GM23338 (cell line): ENCODE measurements around the gene MAP2K1. TPM values are rescaled to one million over a fixed set of nuclear protein-coding genes. Genes with fewer than 3 reads are reported as not detected.

Experiments used
- ATAC-seq: fragments of 200-7000 bp; cut with Tn5 transposase; 3 replicates; pipeline ENCODE4 v1.9.1; 2020
- DNase-seq: peaks from one replicate; pipeline ENCODE4 v3.0.0-alpha.2; 2015; ENCODE audit warnings: low spot score
- H2AFZ ChIP-seq: fragments of 200-600 bp; sonication (generic); 2 replicates; pipeline ENCODE4 v1.8.0; 2016; ENCODE audit warnings: antibody characterized with exemption, mild to moderate bottlenecking, moderate library complexity
- H3F3A ChIP-seq: fragments of 200-600 bp; sonication (generic); replicated peaks from 2 replicates; pipeline ENCODE4 v1.8.0; 2017; ENCODE audit warnings: antibody characterized with exemption, mixed run types, low read depth
- H3K27ac ChIP-seq: fragments of 200-600 bp; sonication (generic); 2 replicates; pipeline ENCODE4 v1.6.1; 2016; ENCODE audit warnings: low read depth
- H3K27me3 ChIP-seq: fragments of 200-600 bp; sonication (generic); 2 replicates; pipeline ENCODE4 v1.8.0; 2016; ENCODE audit warnings: mild to moderate bottlenecking, mixed run types, moderate library complexity; ENCODE audit not compliant: insufficient read depth
- H3K36me3 ChIP-seq: fragments of 200-600 bp; sonication (generic); 2 replicates; pipeline ENCODE4 v1.8.0; 2016; ENCODE audit warnings: mild to moderate bottlenecking; ENCODE audit not compliant: insufficient read depth
- H3K4me1 ChIP-seq: fragments of 200-600 bp; sonication (generic); 2 replicates; pipeline ENCODE4 v1.8.0; 2016; ENCODE audit warnings: mild to moderate bottlenecking, moderate library complexity; ENCODE audit not compliant: insufficient read depth
- H3K4me2 ChIP-seq: fragments of 200-600 bp; sonication (generic); 2 replicates; pipeline ENCODE4 v1.7.1; 2017; ENCODE audit warnings: mixed run types
- H3K4me3 ChIP-seq: fragments of 200-600 bp; sonication (generic); 2 replicates; pipeline ENCODE4 v1.6.1; 2016; ENCODE audit warnings: mixed run types
- H3K79me2 ChIP-seq: fragments of 200-600 bp; sonication (generic); replicated peaks from 2 replicates; pipeline ENCODE4 v1.8.0; 2017; ENCODE audit warnings: mild to moderate bottlenecking; ENCODE audit not compliant: insufficient read depth
- H3K9me2 ChIP-seq: fragments of 200-600 bp; sonication (generic); 2 replicates; pipeline ENCODE4 v1.8.0; 2017; ENCODE audit not compliant: insufficient read depth
- H4K20me1 ChIP-seq: fragments of 200-600 bp; sonication (generic); replicated peaks from 2 replicates; pipeline ENCODE4 v1.8.0; 2017; ENCODE audit warnings: mild to moderate bottlenecking; ENCODE audit not compliant: insufficient read depth
- H3K27ac Mint-ChIP-seq: 2 replicates; pipeline ENCODE4 v1.8.0; 2020; ENCODE audit warnings: inconsistent platforms, mild to moderate bottlenecking, moderate library complexity, mixed read lengths
- H3K27me3 Mint-ChIP-seq: 3 replicates; pipeline ENCODE4 v1.8.0; 2022; ENCODE audit warnings: low read depth, mild to moderate bottlenecking, moderate library complexity, mixed read lengths, inconsistent platforms; ENCODE audit not compliant: insufficient read depth, poor library complexity
- H3K36me3 Mint-ChIP-seq: 3 replicates; pipeline ENCODE4 v1.8.0; 2021; ENCODE audit warnings: low read depth, mild to moderate bottlenecking, inconsistent platforms, moderate library complexity, mixed read lengths
- H3K4me1 Mint-ChIP-seq: 3 replicates; pipeline ENCODE4 v1.8.0; 2020; ENCODE audit warnings: mild to moderate bottlenecking, inconsistent platforms, mixed read lengths
- H3K4me3 Mint-ChIP-seq: 3 replicates; pipeline ENCODE4 v1.8.0; 2021; ENCODE audit warnings: moderate library complexity, mild to moderate bottlenecking, inconsistent platforms, mixed read lengths
- H3K9me3 Mint-ChIP-seq: 3 replicates; pipeline ENCODE4 v1.8.0; 2020; ENCODE audit warnings: moderate library complexity, mild to moderate bottlenecking, inconsistent platforms, mixed read lengths
- CREB1 ChIP-seq: fragments of 250-450 bp; sonication (Bioruptor Pico); IDR thresholded peaks from 2 replicates; pipeline ENCODE4 v1.5.0; 2020; ENCODE audit warnings: low read depth, mild to moderate bottlenecking, moderate library complexity
- EZH2 ChIP-seq: fragments of 200-600 bp; sonication (generic); IDR thresholded peaks from one replicate; pipeline ENCODE4 v1.8.0; 2017; ENCODE audit warnings: antibody characterized with exemption, mild to moderate bottlenecking, low read depth; ENCODE audit not compliant: unreplicated experiment
- EZH2phosphoT487 ChIP-seq: fragments of 200-600 bp; sonication (generic); IDR thresholded peaks from one replicate; pipeline ENCODE4 v1.8.1; 2018; ENCODE audit warnings: antibody characterized with exemption; ENCODE audit not compliant: unreplicated experiment
- JUNB ChIP-seq: IDR thresholded peaks from one replicate; pipeline ENCODE4 v1.6.1; 2016; ENCODE audit warnings: antibody characterized with exemption; ENCODE audit not compliant: unreplicated experiment
- NANOG ChIP-seq: IDR thresholded peaks from 2 replicates; pipeline ENCODE4 v1.6.1; 2016; ENCODE audit warnings: antibody characterized with exemption, borderline replicate concordance
- POLR2AphosphoS5 ChIP-seq: IDR thresholded peaks from 2 replicates; pipeline ENCODE4 v1.6.1; 2016; ENCODE audit warnings: antibody characterized with exemption, low read depth
- STAT1 ChIP-seq: IDR thresholded peaks from one replicate; pipeline ENCODE4 v1.6.1; 2016; ENCODE audit warnings: antibody characterized with exemption; ENCODE audit not compliant: unreplicated experiment
- ZNF331 ChIP-seq: fragments of 250-450 bp; sonication (Bioruptor Pico); IDR thresholded peaks from 2 replicates; pipeline ENCODE4 v1.5.0; 2020; ENCODE audit warnings: low read depth, mild to moderate bottlenecking, moderate library complexity
- polyA plus RNA-seq: library from polyadenylated mRNA; unstranded; fragments of >200 nt; fragmentation: Nextera tagmentation; extraction: Ambion mirVana; gene quantifications from 2 replicates; pipeline ENCODE4 v1.2.1, GENCODE V29; 2016
- total RNA-seq: library from RNA; depleted of rRNA; stranded (reverse); fragments of >200 nt; shearing (Covaris generic); gene quantifications from 2 replicates; pipeline ENCODE4 v1.2.3, GENCODE V29; 2014
- TF ChIP-seq, protein P1 (sequence below), 2 experiments: fragments of 200-600 bp in 1 of 2; sonication (generic) in 1 of 2; conservative IDR thresholded peaks; 2 replicates each; pipeline versions ENCODE4 v1.5.1 to v1.6.1; 2016 to 2017; ENCODE audit warnings: antibody characterized with exemption in 2 of 2, low read depth in 2 of 2, mild to moderate bottlenecking in 2 of 2, moderate library complexity in 1 of 2
- TF ChIP-seq, protein P2 (sequence below): IDR thresholded peaks from one replicate; pipeline ENCODE4 v1.6.1; 2018; ENCODE audit warnings: antibody characterized with exemption; ENCODE audit not compliant: unreplicated experiment
- TF ChIP-seq, protein P3 (sequence below): fragments of 250-450 bp; sonication (Bioruptor Pico); IDR thresholded peaks from 2 replicates; pipeline ENCODE4 v1.5.0; 2020; ENCODE audit warnings: mild to moderate bottlenecking, moderate library complexity
- TF ChIP-seq, protein P4 (sequence below): IDR thresholded peaks from 2 replicates; pipeline ENCODE4 v1.6.1; 2016; ENCODE audit warnings: antibody characterized with exemption

Gene MAP2K1
- total and polyA plus RNA-seq, 2 experiments from 2014 or later, result 42.0 to 68.5 TPM

DNA sequence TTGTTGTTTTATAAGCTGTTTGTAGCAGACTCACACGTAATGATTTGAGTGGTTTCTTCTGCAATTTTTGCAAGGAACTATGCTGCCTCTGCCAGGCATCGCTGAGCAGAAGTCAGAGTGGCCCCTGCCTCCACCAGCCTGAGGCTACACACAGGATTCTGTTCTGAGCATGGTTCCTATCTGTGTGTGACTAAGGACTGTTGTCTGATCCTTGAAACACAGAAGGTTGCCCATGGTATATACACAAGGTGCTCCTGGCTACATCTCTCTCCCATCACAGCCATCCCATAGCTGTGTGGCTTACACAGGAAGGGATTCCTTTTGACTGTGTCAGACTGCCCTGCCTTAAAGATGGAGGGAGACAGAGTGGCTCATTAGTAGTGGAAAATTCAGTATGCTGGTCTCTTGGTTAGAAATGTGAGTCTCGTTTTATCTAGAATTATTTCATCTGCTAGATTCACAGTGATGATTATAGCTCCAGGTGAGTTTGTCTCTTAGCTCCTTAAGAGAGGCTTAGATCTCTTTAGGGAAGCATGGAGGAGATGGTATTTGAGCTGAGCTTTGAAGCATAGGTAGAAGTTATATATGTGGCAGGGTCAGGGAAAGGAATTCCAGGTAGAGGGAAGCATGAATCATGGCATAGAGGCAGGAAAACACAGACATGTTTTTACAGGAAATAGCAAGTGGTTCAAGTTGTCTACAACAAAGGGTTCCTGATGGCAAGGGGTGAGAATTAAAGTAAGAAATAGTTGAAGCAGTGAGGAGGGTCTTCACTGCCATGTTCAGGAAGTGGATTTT is 73.3 kb downstream of the MAP2K1 start:
- peaks cover 11% of the 10 kb centered on the region for H4K20me1 ChIP-seq
- peaks cover 18% of the 10 kb centered on the region for H3K36me3 Mint-ChIP-seq
- ATAC-seq, result no peak
- H3K27me3 Mint-ChIP-seq, result no peaks in the 10 kb centered on the region
- no peaks in the 10 kb centered on the region for H3K79me2 ChIP-seq
- H3K4me1 ChIP-seq, result peaks cover 27% of the 10 kb centered on the region
- no peaks in the 10 kb centered on the region for H3F3A ChIP-seq
- no peak overlapping the region for H2AFZ ChIP-seq
- no peak overlapping the region for H3K27ac Mint-ChIP-seq
- H3K9me2 ChIP-seq, result no peaks in the 10 kb centered on the region
- no peak overlapping the region for H3K4me2 ChIP-seq
- peaks cover 51% of the 10 kb centered on the region for H3K4me1 Mint-ChIP-seq
- H3K27ac ChIP-seq, result peak overlapping the region; percentile 39; the same call in 1 of the 2 replicates
- no peaks in the 10 kb centered on the region for H3K27me3 ChIP-seq
- no peaks in the 10 kb centered on the region; the same call in 1 of the 2 replicates for H3K36me3 ChIP-seq
- no peak overlapping the region for H3K4me3 ChIP-seq
- peaks cover 5% of the 10 kb centered on the region for H3K9me3 Mint-ChIP-seq
- TF ChIP-seq, protein P1, sequence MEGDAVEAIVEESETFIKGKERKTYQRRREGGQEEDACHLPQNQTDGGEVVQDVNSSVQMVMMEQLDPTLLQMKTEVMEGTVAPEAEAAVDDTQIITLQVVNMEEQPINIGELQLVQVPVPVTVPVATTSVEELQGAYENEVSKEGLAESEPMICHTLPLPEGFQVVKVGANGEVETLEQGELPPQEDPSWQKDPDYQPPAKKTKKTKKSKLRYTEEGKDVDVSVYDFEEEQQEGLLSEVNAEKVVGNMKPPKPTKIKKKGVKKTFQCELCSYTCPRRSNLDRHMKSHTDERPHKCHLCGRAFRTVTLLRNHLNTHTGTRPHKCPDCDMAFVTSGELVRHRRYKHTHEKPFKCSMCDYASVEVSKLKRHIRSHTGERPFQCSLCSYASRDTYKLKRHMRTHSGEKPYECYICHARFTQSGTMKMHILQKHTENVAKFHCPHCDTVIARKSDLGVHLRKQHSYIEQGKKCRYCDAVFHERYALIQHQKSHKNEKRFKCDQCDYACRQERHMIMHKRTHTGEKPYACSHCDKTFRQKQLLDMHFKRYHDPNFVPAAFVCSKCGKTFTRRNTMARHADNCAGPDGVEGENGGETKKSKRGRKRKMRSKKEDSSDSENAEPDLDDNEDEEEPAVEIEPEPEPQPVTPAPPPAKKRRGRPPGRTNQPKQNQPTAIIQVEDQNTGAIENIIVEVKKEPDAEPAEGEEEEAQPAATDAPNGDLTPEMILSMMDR (conservative IDR thresholded peaks at IDR 0.05; ENCODE audit: low read depth in 2 of 2), result no peak
- TF ChIP-seq, protein P2, sequence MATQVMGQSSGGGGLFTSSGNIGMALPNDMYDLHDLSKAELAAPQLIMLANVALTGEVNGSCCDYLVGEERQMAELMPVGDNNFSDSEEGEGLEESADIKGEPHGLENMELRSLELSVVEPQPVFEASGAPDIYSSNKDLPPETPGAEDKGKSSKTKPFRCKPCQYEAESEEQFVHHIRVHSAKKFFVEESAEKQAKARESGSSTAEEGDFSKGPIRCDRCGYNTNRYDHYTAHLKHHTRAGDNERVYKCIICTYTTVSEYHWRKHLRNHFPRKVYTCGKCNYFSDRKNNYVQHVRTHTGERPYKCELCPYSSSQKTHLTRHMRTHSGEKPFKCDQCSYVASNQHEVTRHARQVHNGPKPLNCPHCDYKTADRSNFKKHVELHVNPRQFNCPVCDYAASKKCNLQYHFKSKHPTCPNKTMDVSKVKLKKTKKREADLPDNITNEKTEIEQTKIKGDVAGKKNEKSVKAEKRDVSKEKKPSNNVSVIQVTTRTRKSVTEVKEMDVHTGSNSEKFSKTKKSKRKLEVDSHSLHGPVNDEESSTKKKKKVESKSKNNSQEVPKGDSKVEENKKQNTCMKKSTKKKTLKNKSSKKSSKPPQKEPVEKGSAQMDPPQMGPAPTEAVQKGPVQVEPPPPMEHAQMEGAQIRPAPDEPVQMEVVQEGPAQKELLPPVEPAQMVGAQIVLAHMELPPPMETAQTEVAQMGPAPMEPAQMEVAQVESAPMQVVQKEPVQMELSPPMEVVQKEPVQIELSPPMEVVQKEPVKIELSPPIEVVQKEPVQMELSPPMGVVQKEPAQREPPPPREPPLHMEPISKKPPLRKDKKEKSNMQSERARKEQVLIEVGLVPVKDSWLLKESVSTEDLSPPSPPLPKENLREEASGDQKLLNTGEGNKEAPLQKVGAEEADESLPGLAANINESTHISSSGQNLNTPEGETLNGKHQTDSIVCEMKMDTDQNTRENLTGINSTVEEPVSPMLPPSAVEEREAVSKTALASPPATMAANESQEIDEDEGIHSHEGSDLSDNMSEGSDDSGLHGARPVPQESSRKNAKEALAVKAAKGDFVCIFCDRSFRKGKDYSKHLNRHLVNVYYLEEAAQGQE, result no peak
- no peak for TF ChIP-seq EZH2phosphoT487
- no peak for TF ChIP-seq STAT1
- TF ChIP-seq JUNB, result no peak
- TF ChIP-seq CREB1, result no peak
- no peak for TF ChIP-seq POLR2AphosphoS5
- TF ChIP-seq ZNF331 (CRISPR knock-in tag), result no peak
- TF ChIP-seq EZH2, result no peak
- TF ChIP-seq, protein P3, sequence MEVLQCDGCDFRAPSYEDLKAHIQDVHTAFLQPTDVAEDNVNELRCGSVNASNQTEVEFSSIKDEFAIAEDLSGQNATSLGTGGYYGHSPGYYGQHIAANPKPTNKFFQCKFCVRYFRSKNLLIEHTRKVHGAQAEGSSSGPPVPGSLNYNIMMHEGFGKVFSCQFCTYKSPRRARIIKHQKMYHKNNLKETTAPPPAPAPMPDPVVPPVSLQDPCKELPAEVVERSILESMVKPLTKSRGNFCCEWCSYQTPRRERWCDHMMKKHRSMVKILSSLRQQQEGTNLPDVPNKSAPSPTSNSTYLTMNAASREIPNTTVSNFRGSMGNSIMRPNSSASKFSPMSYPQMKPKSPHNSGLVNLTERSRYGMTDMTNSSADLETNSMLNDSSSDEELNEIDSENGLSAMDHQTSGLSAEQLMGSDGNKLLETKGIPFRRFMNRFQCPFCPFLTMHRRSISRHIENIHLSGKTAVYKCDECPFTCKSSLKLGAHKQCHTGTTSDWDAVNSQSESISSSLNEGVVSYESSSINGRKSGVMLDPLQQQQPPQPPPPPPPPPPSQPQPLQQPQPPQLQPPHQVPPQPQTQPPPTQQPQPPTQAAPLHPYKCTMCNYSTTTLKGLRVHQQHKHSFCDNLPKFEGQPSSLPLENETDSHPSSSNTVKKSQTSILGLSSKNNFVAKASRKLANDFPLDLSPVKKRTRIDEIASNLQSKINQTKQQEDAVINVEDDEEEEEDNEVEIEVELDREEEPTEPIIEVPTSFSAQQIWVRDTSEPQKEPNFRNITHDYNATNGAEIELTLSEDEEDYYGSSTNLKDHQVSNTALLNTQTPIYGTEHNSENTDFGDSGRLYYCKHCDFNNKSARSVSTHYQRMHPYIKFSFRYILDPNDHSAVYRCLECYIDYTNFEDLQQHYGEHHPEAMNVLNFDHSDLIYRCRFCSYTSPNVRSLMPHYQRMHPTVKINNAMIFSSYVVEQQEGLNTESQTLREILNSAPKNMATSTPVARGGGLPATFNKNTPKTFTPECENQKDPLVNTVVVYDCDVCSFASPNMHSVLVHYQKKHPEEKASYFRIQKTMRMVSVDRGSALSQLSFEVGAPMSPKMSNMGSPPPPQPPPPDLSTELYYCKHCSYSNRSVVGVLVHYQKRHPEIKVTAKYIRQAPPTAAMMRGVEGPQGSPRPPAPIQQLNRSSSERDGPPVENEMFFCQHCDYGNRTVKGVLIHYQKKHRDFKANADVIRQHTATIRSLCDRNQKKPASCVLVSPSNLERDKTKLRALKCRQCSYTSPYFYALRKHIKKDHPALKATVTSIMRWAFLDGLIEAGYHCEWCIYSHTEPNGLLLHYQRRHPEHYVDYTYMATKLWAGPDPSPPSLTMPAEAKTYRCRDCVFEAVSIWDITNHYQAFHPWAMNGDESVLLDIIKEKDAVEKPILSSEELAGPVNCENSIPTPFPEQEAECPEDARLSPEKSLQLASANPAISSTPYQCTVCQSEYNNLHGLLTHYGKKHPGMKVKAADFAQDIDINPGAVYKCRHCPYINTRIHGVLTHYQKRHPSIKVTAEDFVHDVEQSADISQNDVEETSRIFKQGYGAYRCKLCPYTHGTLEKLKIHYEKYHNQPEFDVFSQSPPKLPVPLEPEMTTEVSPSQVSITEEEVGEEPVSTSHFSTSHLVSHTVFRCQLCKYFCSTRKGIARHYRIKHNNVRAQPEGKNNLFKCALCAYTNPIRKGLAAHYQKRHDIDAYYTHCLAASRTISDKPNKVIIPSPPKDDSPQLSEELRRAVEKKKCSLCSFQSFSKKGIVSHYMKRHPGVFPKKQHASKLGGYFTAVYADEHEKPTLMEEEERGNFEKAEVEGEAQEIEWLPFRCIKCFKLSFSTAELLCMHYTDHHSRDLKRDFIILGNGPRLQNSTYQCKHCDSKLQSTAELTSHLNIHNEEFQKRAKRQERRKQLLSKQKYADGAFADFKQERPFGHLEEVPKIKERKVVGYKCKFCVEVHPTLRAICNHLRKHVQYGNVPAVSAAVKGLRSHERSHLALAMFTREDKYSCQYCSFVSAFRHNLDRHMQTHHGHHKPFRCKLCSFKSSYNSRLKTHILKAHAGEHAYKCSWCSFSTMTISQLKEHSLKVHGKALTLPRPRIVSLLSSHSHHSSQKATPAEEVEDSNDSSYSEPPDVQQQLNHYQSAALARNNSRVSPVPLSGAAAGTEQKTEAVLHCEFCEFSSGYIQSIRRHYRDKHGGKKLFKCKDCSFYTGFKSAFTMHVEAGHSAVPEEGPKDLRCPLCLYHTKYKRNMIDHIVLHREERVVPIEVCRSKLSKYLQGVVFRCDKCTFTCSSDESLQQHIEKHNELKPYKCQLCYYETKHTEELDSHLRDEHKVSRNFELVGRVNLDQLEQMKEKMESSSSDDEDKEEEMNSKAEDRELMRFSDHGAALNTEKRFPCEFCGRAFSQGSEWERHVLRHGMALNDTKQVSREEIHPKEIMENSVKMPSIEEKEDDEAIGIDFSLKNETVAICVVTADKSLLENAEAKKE (CRISPR knock-in tag), result no peak
- TF ChIP-seq, protein P4, sequence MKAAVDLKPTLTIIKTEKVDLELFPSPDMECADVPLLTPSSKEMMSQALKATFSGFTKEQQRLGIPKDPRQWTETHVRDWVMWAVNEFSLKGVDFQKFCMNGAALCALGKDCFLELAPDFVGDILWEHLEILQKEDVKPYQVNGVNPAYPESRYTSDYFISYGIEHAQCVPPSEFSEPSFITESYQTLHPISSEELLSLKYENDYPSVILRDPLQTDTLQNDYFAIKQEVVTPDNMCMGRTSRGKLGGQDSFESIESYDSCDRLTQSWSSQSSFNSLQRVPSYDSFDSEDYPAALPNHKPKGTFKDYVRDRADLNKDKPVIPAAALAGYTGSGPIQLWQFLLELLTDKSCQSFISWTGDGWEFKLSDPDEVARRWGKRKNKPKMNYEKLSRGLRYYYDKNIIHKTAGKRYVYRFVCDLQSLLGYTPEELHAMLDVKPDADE, result no peak
- no peak for TF ChIP-seq NANOG
- DNase-seq, result no peak
- H3K4me3 Mint-ChIP-seq, result no peak overlapping the region
